ENCODE results near the gene ADRA1B.
A peak's percentile ranks its signal among the peaks of the same experiment; 100 is the strongest.
"Not testable (repeated sequence)": the region's sequence is repeated elsewhere in the genome, so short reads cannot be mapped to it uniquely, and the experiment has no call there.

ADRA1B gene

DNA sequence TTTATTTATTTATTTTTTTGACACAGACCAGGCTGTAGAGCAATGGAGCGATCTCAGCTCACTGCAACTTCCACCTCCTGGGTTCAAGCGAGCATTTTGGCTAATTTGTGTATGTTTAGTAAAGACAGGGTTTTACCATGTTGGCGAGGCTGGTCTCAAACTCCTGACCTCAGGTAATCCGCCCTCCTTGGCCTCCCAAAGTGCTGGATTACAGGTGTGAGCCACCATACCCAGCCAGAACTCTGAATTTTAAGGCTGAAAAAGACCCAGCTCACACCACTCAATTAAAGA is 49.5 kb downstream of the ADRA1B start:
- DNase-seq (ENCODE audit: low read depth in 2 of 2) = not testable (repeated sequence)

GRCh38 chr5:159969966-159970365 is 53.7 kb downstream of the ADRA1B start:
- DNase-seq (ENCODE audit: low read depth in 2 of 2) = no peak

DNA sequence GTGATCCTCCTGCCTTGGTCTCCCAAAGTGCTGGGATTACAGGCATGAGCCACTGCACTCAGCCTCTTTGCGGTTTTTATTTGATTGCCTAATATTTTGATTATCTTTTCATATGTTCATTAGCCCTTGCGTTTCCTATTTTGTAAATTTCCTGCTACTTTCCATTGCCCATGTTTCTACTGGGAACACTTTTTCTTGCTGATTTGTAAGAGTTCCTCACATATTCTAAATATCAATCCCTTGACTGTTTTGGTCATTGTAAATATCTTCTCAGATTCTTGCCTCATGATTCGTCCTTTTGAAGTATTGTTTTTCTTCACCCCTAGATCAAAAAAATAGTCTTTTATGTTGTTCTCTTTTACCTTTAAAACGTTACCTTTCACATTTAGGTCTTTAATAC is 54.8 kb downstream of the ADRA1B start:
- no peak for DNase-seq (ENCODE audit: low read depth in 2 of 2)

GRCh38 chr5:159971514-159971913 is 55.2 kb downstream of the ADRA1B start:
- DNase-seq (ENCODE audit: low read depth in 2 of 2) = no peak

DNA sequence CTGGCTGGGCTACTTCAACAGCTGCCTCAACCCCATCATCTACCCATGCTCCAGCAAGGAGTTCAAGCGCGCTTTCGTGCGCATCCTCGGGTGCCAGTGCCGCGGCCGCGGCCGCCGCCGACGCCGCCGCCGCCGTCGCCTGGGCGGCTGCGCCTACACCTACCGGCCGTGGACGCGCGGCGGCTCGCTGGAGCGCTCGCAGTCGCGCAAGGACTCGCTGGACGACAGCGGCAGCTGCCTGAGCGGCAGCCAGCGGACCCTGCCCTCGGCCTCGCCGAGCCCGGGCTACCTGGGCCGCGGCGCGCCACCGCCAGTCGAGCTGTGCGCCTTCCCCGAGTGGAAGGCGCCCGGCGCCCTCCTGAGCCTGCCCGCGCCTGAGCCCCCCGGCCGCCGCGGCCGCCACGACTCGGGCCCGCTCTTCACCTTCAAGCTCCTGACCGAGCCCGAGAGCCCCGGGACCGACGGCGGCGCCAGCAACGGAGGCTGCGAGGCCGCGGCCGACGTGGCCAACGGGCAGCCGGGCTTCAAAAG is 55.7 kb downstream of the ADRA1B start:
- no peak for DNase-seq (ENCODE audit: low read depth in 2 of 2)

DNA sequence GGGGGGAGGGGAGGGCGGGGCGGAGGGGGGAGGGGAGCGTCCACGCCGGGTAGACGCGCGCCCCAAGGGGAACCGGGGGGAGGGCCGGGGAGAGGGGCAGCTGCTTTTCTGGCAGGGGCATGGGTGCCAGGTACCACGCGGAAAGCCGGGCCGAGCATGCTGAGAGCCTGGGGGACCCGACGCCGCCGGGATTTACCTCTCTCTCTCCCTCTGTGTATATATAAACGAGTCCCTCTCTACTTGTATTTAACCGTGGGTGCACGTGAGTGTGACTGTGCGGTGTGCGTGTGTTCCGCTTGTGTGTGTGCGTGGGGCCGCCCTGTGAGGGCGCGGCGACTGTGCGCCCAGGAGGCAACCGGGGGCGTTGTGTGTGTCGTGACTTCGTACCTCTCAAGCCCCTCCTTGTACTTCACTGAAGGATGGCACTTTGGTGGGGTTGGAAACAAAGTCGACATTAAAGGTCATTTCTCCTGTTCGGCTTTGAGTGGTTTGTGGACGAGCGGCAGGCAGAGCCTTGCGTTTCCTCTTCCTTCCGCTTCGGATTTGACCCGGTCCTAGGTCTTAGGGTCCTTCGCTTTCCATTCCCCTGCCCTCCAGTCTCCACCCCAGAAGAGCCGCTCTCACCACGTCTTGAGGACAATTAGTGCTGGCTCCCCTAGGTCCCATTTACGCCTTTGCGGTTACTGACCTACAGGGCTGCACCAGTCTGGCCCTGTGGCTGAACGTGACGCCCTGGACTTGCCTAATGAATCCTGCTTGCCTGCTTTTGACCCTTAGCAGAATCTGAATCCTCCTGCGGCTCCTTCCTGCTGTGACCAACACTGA is 56.5 kb downstream of the ADRA1B start:
- no peak for DNase-seq (ENCODE audit: low read depth in 2 of 2)

GRCh38 chr5:159975462-159976019 is 59.3 kb downstream of the ADRA1B start:
- DNase-seq (ENCODE audit: low read depth in 2 of 2) = no peak

GRCh38 chr5:159976921-159977320 is 60.6 kb downstream of the ADRA1B start:
- no peak for DNase-seq (ENCODE audit: low read depth in 2 of 2)

DNA sequence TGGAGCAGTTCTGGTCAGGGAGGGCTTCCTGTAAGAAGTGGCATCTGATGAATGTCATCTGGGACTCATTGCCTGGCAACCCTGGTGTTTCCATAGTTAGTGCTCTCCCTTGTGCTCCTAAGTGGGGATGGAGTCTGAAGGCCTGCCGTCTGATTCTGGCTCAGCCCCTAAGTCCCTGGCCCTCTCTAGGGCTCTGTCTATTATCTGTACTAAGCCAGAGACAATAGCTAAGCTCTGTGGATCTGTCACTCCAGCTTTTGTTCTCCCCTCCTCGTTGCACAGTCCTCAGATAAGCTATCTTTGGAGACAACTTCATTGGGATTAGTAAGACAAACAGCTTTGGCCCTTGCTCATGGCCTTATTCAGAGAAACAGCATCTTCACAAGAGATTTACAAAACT is 62.1 kb downstream of the ADRA1B start:
- no peak for DNase-seq (ENCODE audit: low read depth in 2 of 2)

DNA sequence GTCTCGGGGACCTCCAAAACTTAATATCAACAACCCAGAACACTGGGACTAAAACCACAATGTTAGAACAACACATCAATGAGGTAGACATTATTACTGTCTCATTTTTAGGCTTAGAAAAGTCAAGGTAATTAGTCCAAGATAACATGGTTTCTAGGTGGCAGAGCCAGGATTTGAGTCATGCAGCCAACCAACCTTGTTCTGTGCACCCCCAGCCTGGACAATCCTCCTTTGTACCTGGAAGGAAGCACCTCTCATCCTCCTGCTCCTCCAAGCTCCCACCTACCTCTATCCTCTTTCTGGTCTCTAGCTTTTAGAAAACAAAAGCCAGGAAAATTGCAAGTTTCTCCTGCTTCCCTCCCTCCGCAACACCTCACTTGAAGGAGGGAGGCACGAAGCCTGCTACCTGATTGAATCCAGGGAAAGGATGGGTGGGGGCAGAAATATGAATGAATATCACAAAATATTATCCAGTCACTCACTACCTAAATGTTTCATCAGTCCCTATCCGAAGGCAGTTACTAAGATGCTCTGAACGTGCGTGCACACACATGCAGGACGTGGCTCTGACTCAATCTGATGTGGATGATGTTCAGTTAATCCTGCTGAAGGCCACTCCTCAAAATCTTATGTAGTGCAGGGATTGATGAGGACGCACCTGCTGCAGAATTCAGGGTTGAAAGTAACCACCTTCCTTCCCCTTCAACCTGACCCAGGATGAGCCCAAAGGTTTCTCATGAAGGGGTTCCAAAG is 66.3 kb downstream of the ADRA1B start:
- no peak for DNase-seq (ENCODE audit: low read depth in 2 of 2)

GRCh38 chr5:159987031-159987674 is 70.9 kb downstream of the ADRA1B start:
- DNase-seq (ENCODE audit: low read depth in 2 of 2) = peak; percentile 47 to 48

GRCh38 chr5:159990506-159990905 is 74.2 kb downstream of the ADRA1B start:
- no peak for DNase-seq (ENCODE audit: low read depth in 2 of 2)

- no peak for DNase-seq (ENCODE audit: low read depth in 2 of 2)
Measured at GRCh38 chr5:159992566-159992965, 76.3 kb downstream of the ADRA1B start.

DNA sequence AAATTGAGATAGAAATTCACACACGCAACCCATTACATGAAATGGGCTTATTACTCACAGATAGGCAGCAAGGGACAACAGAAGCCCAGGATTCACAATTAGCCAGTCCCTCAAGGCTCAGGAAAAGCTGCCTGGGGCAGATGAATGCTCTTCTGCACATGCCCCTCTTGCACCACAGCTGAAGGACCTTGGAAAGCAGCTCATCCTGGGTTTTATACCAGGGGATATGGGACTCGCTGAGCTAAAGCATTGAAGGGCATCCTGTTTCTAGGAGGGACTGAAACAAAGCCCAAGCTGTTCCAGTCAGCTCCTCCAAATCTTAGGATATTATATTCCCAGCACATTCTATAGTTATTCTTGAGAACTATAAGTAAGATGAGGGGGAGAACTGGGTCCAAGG is 76.9 kb downstream of the ADRA1B start:
- DNase-seq (ENCODE audit: low read depth in 2 of 2) = no peak

DNA sequence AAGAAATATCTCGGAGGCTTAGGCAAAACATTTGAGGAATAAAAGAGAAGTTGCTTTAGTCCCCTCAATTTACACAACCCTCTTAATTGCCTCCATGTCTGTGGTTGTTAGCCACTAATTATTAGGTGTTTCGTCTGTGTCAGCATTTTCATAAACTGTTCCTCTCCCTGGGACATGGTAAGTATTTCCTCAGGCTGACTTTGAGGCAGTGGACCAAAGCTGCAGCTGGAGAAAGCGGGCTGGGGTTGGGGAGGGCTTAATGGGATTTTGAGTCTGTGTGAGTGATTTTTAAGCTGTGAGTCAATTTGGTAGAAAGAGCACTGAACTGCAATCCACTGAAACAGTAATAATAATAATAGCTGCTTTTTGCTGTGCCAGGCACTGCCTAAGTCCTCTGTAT is 79.6 kb downstream of the ADRA1B start:
- DNase-seq (ENCODE audit: low read depth in 2 of 2) = no peak

GRCh38 chr5:160001457-160001856 is 85.2 kb downstream of the ADRA1B start:
- no peak for DNase-seq (ENCODE audit: low read depth in 2 of 2)

- no peak for DNase-seq (ENCODE audit: low read depth in 2 of 2)
Measured at GRCh38 chr5:160007514-160007913, 91.2 kb downstream of the ADRA1B start.

GRCh38 chr5:160008529-160008876 is 92.2 kb downstream of the ADRA1B start:
- DNase-seq (ENCODE audit: low read depth in 2 of 2) = not testable (repeated sequence)

- peak; percentile 84 to 85 for DNase-seq (ENCODE audit: low read depth in 2 of 2)
Measured at GRCh38 chr5:160008877-160009590, 92.8 kb downstream of the ADRA1B start, which contains the start of gene TTC1. Gene TTC1 (plus strand): TSS chr5:160009139. CDS start chr5:160010529, 1,390 bp downstream.

GRCh38 chr5:160009591-160009989 is 93.3 kb downstream of the ADRA1B start:
- no peak for DNase-seq (ENCODE audit: low read depth in 2 of 2)

GRCh38 chr5:160011471-160011870 is 95.2 kb downstream of the ADRA1B start:
- DNase-seq (ENCODE audit: low read depth in 2 of 2) = no peak

GRCh38 chr5:160014197-160014596 is 97.9 kb downstream of the ADRA1B start:
- not testable (repeated sequence) for DNase-seq (ENCODE audit: low read depth in 2 of 2)

All from stimulated activated CD8-positive, alpha-beta memory T cell treated with anti-CD3 and anti-CD28 coated beads, Interleukin-7, amount 100 ng/mL, for 1 hour (primary cell).